A673 (cell line): Measurements from ENCODE around the gene TMEM178B. TPM values are rescaled to one million over a fixed set of nuclear protein-coding genes. Genes with fewer than 3 reads are reported as not detected.
A peak's percentile ranks its signal among the peaks of the same experiment; 100 is the strongest.

Source experiments
- Bru-seq: library from RNA; stranded (reverse); fragments of 400-500 nt; gene quantifications from one replicate; lab custom pipeline; 2021; lab: Mats Ljungman, UMichigan
- BruChase-seq, 2 experiments: library from RNA; stranded (reverse); fragments of 400-500 nt; gene quantifications; one replicate each; lab custom pipeline; 2021; lab: Mats Ljungman, UMichigan
- BruUV-seq: library from RNA; stranded (reverse); fragments of 400-500 nt; replicated peaks from 2 replicates; lab custom pipeline; 2021; lab: Mats Ljungman, UMichigan
- CTCF ChIA-PET: fragments of 300-600 bp; sonication (Branson Sonifier 250); formaldehyde crosslinking; loops from one replicate; lab custom pipeline; 2022; ENCODE audit warnings: antibody characterized with exemption; lab: Charles Lee
- POLR2A ChIA-PET: fragments of 300-600 bp; sonication (Branson Sonifier 250); formaldehyde crosslinking; loops from one replicate; lab custom pipeline; 2022; ENCODE audit warnings: antibody characterized with exemption; ENCODE audit not compliant: low non-redundant PET; lab: Charles Lee
- DNase-seq: peaks from one replicate; pipeline ENCODE4 v3.0.0-alpha.2; 2015; ENCODE audit warnings: low spot score
- H3K27ac ChIP-seq: fragments of 200-600 bp; sonication (generic); 2 replicates; pipeline ENCODE4 v1.5.1; 2016; ENCODE audit warnings: mixed run types, low read depth, mild to moderate bottlenecking, mixed read lengths, antibody characterized with exemption, low read length; ENCODE audit not compliant: poor library complexity, severe bottlenecking
- H3K27me3 ChIP-seq: fragments of 200-600 bp; sonication (generic); replicated peaks from 2 replicates; pipeline ENCODE4 v1.6.1; 2017; ENCODE audit warnings: mixed run types, low read depth, mild to moderate bottlenecking, mixed read lengths, antibody characterized with exemption, low read length; ENCODE audit not compliant: insufficient read depth, poor library complexity
- H3K36me3 ChIP-seq: fragments of 200-600 bp; sonication (generic); 2 replicates; pipeline ENCODE4 v1.6.1; 2016; ENCODE audit warnings: mixed run types, mild to moderate bottlenecking, mixed read lengths, antibody characterized with exemption, low read length; ENCODE audit not compliant: insufficient read depth, poor library complexity, severe bottlenecking
- H3K4me1 ChIP-seq: fragments of 200-600 bp; sonication (generic); 2 replicates; pipeline ENCODE4 v1.6.1; 2017; ENCODE audit warnings: mixed run types, mild to moderate bottlenecking, mixed read lengths, antibody characterized with exemption, low read length; ENCODE audit not compliant: insufficient read depth, poor library complexity, severe bottlenecking
- H3K4me3 ChIP-seq: fragments of 200-600 bp; sonication (generic); 2 replicates; pipeline ENCODE4 v1.5.1; 2016; ENCODE audit warnings: low read depth, mixed run types, mild to moderate bottlenecking, mixed read lengths, low read length; ENCODE audit not compliant: poor library complexity, severe bottlenecking
- H3K9me3 ChIP-seq: fragments of 200-600 bp; sonication (generic); 2 replicates; pipeline ENCODE4 v1.6.1; 2016; ENCODE audit warnings: mixed run types, low read depth, mild to moderate bottlenecking, mixed read lengths, antibody characterized with exemption, low read length; ENCODE audit not compliant: poor library complexity, severe bottlenecking
- EZH2 ChIP-seq: fragments of 200-600 bp; sonication (generic); IDR thresholded peaks from 2 replicates; pipeline ENCODE4 v1.6.1; 2017; ENCODE audit warnings: borderline replicate concordance, low read depth, mild to moderate bottlenecking, mixed read lengths, antibody characterized with exemption, low read length; ENCODE audit not compliant: poor library complexity, severe bottlenecking
- intact Hi-C: fragments of 100-400 bp; cut with micrococcal nuclease; formaldehyde crosslinking; loops from one replicate; pipeline ENCODE4 v1.10.0; 2022; ENCODE audit not compliant: unreplicated experiment
- long read RNA-seq: library from polyadenylated mRNA; stranded (forward); transcript quantifications from one replicate; pipeline ENCODE4 v2.0.0, GENCODE V29; 2022
- total RNA-seq: library from RNA; stranded (reverse); gene quantifications from 2 replicates; pipeline ENCODE4 v1.2.3, GENCODE V29; 2021
- TF ChIP-seq, protein P1 (sequence below): fragments of 300-800, 200-600 bp; sonication (generic); conservative IDR thresholded peaks from 2 replicates; pipeline ENCODE4 v1.5.1; 2017; ENCODE audit warnings: low read depth, mild to moderate bottlenecking, antibody characterized with exemption, low read length, moderate library complexity, mixed read lengths

Gene TMEM178B
- total RNA-seq (1.1 and 2.8 TPM in 2 replicates), Bru-seq, nascent RNA (percentile 43 among the genes with signal in this experiment), BruChase-seq, experiment 1, labeled RNA remaining after a 2-hour chase (percentile 41 among the genes with signal in this experiment), BruChase-seq, experiment 2, labeled RNA remaining after a 6-hour chase (percentile 49 among the genes with signal in this experiment)
- long read RNA-seq, partial matches to known transcripts: 0 of 1 reads
- long read RNA-seq, other reads (novel, unspliced or antisense): 1 of 1 reads

DNA sequence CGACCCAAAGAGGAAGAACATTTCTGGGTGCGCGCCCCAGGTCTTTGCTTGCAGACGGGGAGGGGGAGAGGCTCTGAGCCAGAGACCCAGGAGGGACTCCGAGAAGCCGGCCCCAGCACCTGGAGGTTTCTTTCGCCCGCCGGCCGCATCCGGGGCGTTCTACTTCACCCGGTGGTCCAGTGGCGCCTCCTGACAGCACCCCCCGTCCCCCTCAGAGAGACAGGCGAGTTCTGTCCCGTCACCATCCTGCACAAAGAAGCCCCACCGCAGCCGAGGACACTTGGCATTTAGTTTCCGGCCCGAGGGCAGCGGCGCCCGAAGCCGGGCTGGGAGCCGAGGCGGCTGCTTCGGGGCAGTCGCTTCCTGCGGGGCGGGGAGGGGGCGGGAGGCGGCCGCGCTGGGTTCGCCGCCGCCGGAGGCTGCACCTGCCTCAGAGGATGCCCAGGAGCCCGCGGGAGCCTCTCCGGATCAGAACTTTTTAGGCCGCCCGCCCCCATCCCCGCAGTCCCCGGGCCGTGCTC lies at the start of gene TMEM178B:
Gene TMEM178B, plus strand, starts transcription at position 424 of the 521 bp plus-strand sequence.
- Histone ChIP-seq H3K27ac (no peak within 1 kb of the TSS), H3K4me1 (peaks cover 16% of the 10 kb centered on the region), H3K27me3 (peaks cover 87% of the 10 kb centered on the region), H3K36me3 (no peaks in the 10 kb centered on the region), H3K4me3 (peak within 1 kb of the TSS; percentile 45), H3K9me3 (no peaks in the 10 kb centered on the region)
- peak; percentile 2 for DNase-seq
- POLR2A ChIA-PET: no interaction called here
- intact Hi-C loops: loop anchor here (5.0 kb wide), 1 partner anchor 579 kb away; no protein-coding TSS in a partner anchor
- no peak for TF ChIP-seq EZH2
- TF ChIP-seq, protein P1, sequence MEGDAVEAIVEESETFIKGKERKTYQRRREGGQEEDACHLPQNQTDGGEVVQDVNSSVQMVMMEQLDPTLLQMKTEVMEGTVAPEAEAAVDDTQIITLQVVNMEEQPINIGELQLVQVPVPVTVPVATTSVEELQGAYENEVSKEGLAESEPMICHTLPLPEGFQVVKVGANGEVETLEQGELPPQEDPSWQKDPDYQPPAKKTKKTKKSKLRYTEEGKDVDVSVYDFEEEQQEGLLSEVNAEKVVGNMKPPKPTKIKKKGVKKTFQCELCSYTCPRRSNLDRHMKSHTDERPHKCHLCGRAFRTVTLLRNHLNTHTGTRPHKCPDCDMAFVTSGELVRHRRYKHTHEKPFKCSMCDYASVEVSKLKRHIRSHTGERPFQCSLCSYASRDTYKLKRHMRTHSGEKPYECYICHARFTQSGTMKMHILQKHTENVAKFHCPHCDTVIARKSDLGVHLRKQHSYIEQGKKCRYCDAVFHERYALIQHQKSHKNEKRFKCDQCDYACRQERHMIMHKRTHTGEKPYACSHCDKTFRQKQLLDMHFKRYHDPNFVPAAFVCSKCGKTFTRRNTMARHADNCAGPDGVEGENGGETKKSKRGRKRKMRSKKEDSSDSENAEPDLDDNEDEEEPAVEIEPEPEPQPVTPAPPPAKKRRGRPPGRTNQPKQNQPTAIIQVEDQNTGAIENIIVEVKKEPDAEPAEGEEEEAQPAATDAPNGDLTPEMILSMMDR: no peak
- BruUV-seq: no TSS peak
- CTCF ChIA-PET: no interaction called here

DNA sequence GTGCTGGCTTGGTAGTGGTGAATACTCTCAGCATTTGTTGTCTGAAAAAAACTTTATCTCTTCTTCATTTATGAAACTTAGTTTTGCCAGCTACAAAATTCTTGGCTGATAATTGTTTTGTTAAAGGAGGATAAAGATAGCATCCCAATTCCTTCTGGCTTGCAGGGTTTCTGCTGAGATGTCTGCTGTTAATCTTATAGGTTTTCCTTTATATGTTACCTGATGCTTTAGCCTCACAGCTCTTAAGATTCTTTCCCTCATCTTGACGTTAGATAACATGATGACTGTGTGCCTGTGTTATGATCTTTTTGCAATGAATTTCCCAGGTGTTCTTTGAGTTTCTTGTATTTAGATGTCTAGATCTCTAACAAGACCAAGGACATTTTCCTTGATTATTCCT lies 49.2 kb upstream of the TMEM178B start:
- DNase-seq: no peak
- CTCF ChIA-PET: no interaction called here
- H3K36me3 ChIP-seq: no peaks in the 10 kb centered on the region
- POLR2A ChIA-PET: no interaction called here
- no peaks in the 10 kb centered on the region for H3K4me1 ChIP-seq
- no TSS peak for BruUV-seq
- no peak overlapping the region for H3K4me3 ChIP-seq
- H3K27ac ChIP-seq: no peak overlapping the region
- peaks cover 19% of the 10 kb centered on the region for H3K9me3 ChIP-seq
- TF ChIP-seq, protein P1: no peak
- no peak for TF ChIP-seq EZH2
- intact Hi-C loops: no loop called here
- H3K27me3 ChIP-seq: peaks cover under 1% of the 10 kb centered on the region

DNA sequence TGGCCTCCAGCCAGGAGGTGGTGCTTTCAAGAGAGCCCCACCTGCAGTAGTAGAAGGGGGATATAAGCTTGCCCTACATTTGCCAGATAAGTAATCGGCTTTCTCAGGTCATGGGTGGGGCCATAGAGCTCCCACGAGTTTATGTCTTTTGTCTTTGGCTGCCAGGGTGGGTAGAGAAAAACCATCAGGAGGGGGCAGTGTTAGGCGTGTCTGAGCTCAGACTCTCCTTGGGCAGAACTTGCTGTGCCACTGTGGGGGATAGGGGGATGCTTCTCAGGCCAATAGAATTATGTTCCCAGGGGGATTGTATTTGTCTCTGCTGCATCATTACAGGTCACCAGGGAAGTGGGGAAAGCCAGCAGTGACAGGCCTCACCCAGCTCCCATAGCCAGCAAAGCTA lies 46.8 kb upstream of the TMEM178B start:
- ChIA-PET CTCF (no interaction called here), POLR2A (no interaction called here)
- TF ChIP-seq, protein P1: no peak
- TF ChIP-seq EZH2: no peak
- Histone ChIP-seq H3K9me3 (peaks cover 19% of the 10 kb centered on the region), H3K27ac (no peak overlapping the region), H3K4me1 (no peaks in the 10 kb centered on the region), H3K4me3 (no peak overlapping the region), H3K27me3 (no peaks in the 10 kb centered on the region), H3K36me3 (no peaks in the 10 kb centered on the region)
- BruUV-seq: no TSS peak
- no peak for DNase-seq
- intact Hi-C loops: no loop called here
